Measurements from ENCODE around the gene KAT6B.
"Not testable (repeated sequence)": the region's sequence is repeated elsewhere in the genome, so short reads cannot be mapped to it uniquely, and the experiment has no call there.

Gene KAT6B

GRCh38 chr10:74893329-74893728 lies 66.9 kb downstream of the KAT6B start:
- DNase-seq = not testable (repeated sequence)

- DNase-seq = no peak
These were observed 70.6 kb downstream of the KAT6B start for GRCh38 chr10:74896788-74897527.

GRCh38 chr10:74898201-74898976 lies 72.0 kb downstream of the KAT6B start:
- DNase-seq = no peak

- DNase-seq = no peak
These were observed 73.9 kb downstream of the KAT6B start for GRCh38 chr10:74900297-74900696.

GRCh38 chr10:74901301-74901700 lies 74.9 kb downstream of the KAT6B start:
- DNase-seq = no peak

GRCh38 chr10:74901867-74902450 lies 75.6 kb downstream of the KAT6B start:
- DNase-seq = no peak

- DNase-seq = no peak
These were observed 77.1 kb downstream of the KAT6B start for GRCh38 chr10:74903491-74903890.

- DNase-seq = no peak
These were observed 80.3 kb downstream of the KAT6B start for GRCh38 chr10:74906611-74907198.

- no peak for DNase-seq
These were observed 83.3 kb downstream of the KAT6B start for GRCh38 chr10:74909670-74910069.

- DNase-seq = no peak
These were observed 84.0 kb downstream of the KAT6B start for GRCh38 chr10:74910241-74910975.

- DNase-seq = no peak
These were observed 84.6 kb downstream of the KAT6B start for GRCh38 chr10:74910976-74911350.

- DNase-seq = no peak
These were observed 85.8 kb downstream of the KAT6B start for GRCh38 chr10:74912182-74912581.

GRCh38 chr10:74912682-74913081 lies 86.3 kb downstream of the KAT6B start:
- no peak for DNase-seq

- DNase-seq = no peak
These were observed 87.1 kb downstream of the KAT6B start for GRCh38 chr10:74913377-74913979.

GRCh38 chr10:74916283-74916682 lies 89.9 kb downstream of the KAT6B start:
- no peak for DNase-seq

- DNase-seq = no peak
These were observed 91.2 kb downstream of the KAT6B start for GRCh38 chr10:74917481-74918077.

- DNase-seq = no peak
These were observed 93.3 kb downstream of the KAT6B start for GRCh38 chr10:74919671-74920070.

GRCh38 chr10:74921070-74921469 lies 94.7 kb downstream of the KAT6B start:
- not testable (repeated sequence) for DNase-seq

- no peak for DNase-seq
These were observed 95.3 kb downstream of the KAT6B start for GRCh38 chr10:74921744-74922143.

GRCh38 chr10:74922921-74923320 lies 96.5 kb downstream of the KAT6B start:
- no peak for DNase-seq

GRCh38 chr10:74923556-74923955 lies 97.2 kb downstream of the KAT6B start:
- no peak for DNase-seq
